Adrenal gland (tissue), 12 donors: ENCODE results near the gene ETFB. TPM values are rescaled to one million over a fixed set of nuclear protein-coding genes. Genes with fewer than 3 reads are reported as not detected.

Source experiments
- DNase-seq, 7 donors: peaks; one replicate each; pipeline ENCODE4 v3.0.0-alpha.2; 2019 to 2020
- H3K27ac ChIP-seq, 5 donors: fragments of 200-600 bp; sonication (generic) in 4 of 5; 1 replicate in 3 of 5; 2 replicates in 2 of 5; pipeline versions ENCODE4 v1.5.1 to v1.8.0; 2016 to 2020; ENCODE audit warnings: mild to moderate bottlenecking in 1 of 5
- H3K27me3 ChIP-seq: fragments of 200-600 bp; 2 replicates; pipeline ENCODE4 v1.8.0; 2021
- H3K36me3 ChIP-seq, 2 donors: fragments of 200-600 bp; replicated peaks in 1 of 2; 1 replicate in 1 of 2; 2 replicates in 1 of 2; pipeline versions ENCODE4 v1.5.1 to v1.8.0; 2018 to 2022
- H3K4me1 ChIP-seq, 2 donors: fragments of 200-600 bp; replicated peaks in 1 of 2; 1 replicate in 1 of 2; 2 replicates in 1 of 2; pipeline versions ENCODE4 v1.5.1 to v1.8.0; 2018 to 2021
- H3K4me3 ChIP-seq, 4 donors: fragments of 200-600 bp; sonication (generic) in 3 of 4; one replicate each; pipeline ENCODE4 v1.5.1; 2016 to 2018
- H3K9me3 ChIP-seq, 3 donors: fragments of 200-600 bp; sonication (generic) in 1 of 3; replicated peaks in 1 of 3; 1 replicate in 2 of 3; 2 replicates in 1 of 3; pipeline versions ENCODE4 v1.5.1 to v1.8.0; 2016 to 2021
- CTCF ChIP-seq, 6 experiments: fragments of 450-650 bp in 4 of 6; fragments of 200-600 bp in 2 of 6; sonication (generic) in 1 of 6; IDR thresholded peaks; 1 replicate in 5 of 6; 2 replicates in 1 of 6; pipeline versions ENCODE4 v1.5.1 to v1.8.0; 2016 to 2021; ENCODE audit warnings: antibody characterized with exemption in 6 of 6, mild to moderate bottlenecking in 2 of 6, moderate library complexity in 1 of 6
- POLR2A ChIP-seq, 2 donors: fragments of 450-650 bp; IDR thresholded peaks; one replicate each; pipeline ENCODE4 v1.6.1; 2017; ENCODE audit warnings: antibody characterized with exemption in 2 of 2, mild to moderate bottlenecking in 2 of 2, moderate library complexity in 1 of 2
- WGBS, 4 donors: extraction: QIAGEN DNeasy Blood & Tissue Kit in 2 of 4; methylation state at CpG; one replicate each; pipeline versions ENCODE4 v1.1.5 to v1.1.7; 2013 to 2017; 5-methylcytosine and 5-hydroxymethylcytosine counted together
- intact Hi-C, 2 donors: fragments of 100-400 bp; cut with DNase I; formaldehyde crosslinking; loops; one replicate each; pipeline versions ENCODE4 v1.14.1 to v1.15.0; 2022 to 2023
- polyA plus RNA-seq, 3 donors: library from polyadenylated mRNA; stranded (reverse); fragments of 200-250 nt in 2 of 3; fragments of 350-450 nt in 1 of 3; fragmentation: Illumina TruSeq in 1 of 3; extraction: RNeasy Lipid Tissue Mini Kit (QIAGEN cat#74804) in 1 of 3; gene quantifications; one replicate each; pipeline ENCODE4 v1.2.3, GENCODE V29; 2013 to 2014
- total RNA-seq, 9 donors: library from RNA; depleted of rRNA in 4 of 9; stranded (reverse); fragments of >200 nt in 4 of 9; fragments of 120-200 nt in 1 of 9; fragmentation: NEBNext Ultra II Directional in 1 of 9; extraction: Animal tissue kit (Norgen Biotek cat#: 25700) in 1 of 9; gene quantifications; one replicate each; pipeline versions ENCODE4 v1.1.0 to v1.2.4, GENCODE V29; 2013 to 2023
- donor health status: healthy with polysubstance abuse.
- donor health status: Bipolar disorder and iron deficiency.
- donor health status: DM: yes; HTN: yes; CAD: no.
- donor health status: DM: no; HTN: no; CAD: no.
- donor health status: DM: no; HTN: no; CAD: no.
- donor health status: DM: yes; HTN: yes; CAD: no.

Gene ETFB
- total and polyA plus RNA-seq, 12 donors = 110 to 470 (median 240) TPM

- Histone ChIP-seq H3K4me3 (no peak overlapping the region), H3K4me1 (peaks cover 16 to 46% of the 10 kb centered on the region in 2 donors), H3K36me3 (no peaks in the 10 kb centered on the region), H3K9me3 (no peaks in the 10 kb centered on the region), H3K27me3 (no peaks in the 10 kb centered on the region), H3K27ac (peak overlapping the region in 4 of 5 donors; percentile 17 to 96 (median 88))
- WGBS, 4 donors = 65 to 73% (median 68%) methylated on average over 15 of the region's 15 CpGs
- peak in 6 of 7 donors; percentile 35 to 78 (median 65) for DNase-seq
- TF ChIP-seq POLR2A (IDR thresholded peaks at IDR 0.05) (peak in 1 of 2 donors; percentile 35), CTCF (IDR thresholded peaks at IDR 0.05) (no peak)
- intact Hi-C loops = no loop called here
Observed at GRCh38 chr19:51364200-51365106, 1.7 kb downstream of the ETFB start.

GRCh38 chr19:51361239-51361638 lies 4.9 kb downstream of the ETFB start:
- no peak overlapping the region for H3K4me3 ChIP-seq
- peaks cover 16 to 44% of the 10 kb centered on the region in 2 donors for H3K4me1 ChIP-seq
- intact Hi-C loops = no loop called here
- TF ChIP-seq CTCF (IDR thresholded peaks at IDR 0.05) (no peak), POLR2A (IDR thresholded peaks at IDR 0.05) (no peak)
- no peaks in the 10 kb centered on the region for H3K36me3 ChIP-seq
- H3K27ac ChIP-seq = peak overlapping the region in 3 of 5 donors; percentile 52 to 68 (median 54)
- H3K27me3 ChIP-seq = no peaks in the 10 kb centered on the region
- 43 to 53% (median 49%) methylated on average over 6 to 13 of the region's 13 CpGs for WGBS, 4 donors
- no peaks in the 10 kb centered on the region for H3K9me3 ChIP-seq
- peak; percentile 62 to 89 (median 78) for DNase-seq

- no peak overlapping the region for H3K27ac ChIP-seq
- intact Hi-C loops = no loop called here
Observed at GRCh38 chr19:51359294-51359693, 6.9 kb downstream of the ETFB start.

More at GRCh38 chr19:51359294-51359693, 6.9 kb downstream of the ETFB start:
- Histone ChIP-seq H3K36me3 (no peaks in the 10 kb centered on the region), H3K4me3 (no peak overlapping the region), H3K9me3 (no peaks in the 10 kb centered on the region), H3K27me3 (no peaks in the 10 kb centered on the region), H3K4me1 (peaks cover 1 to 39% of the 10 kb centered on the region in 2 donors)
- TF ChIP-seq CTCF (IDR thresholded peaks at IDR 0.05) = no peak
- no peak for TF ChIP-seq POLR2A (IDR thresholded peaks at IDR 0.05)
- WGBS, 4 donors = 92 to 98% (median 97%) methylated on average over 4 of the region's 4 CpGs
- peak in 1 of 7 donors; percentile 51 for DNase-seq
